Breast epithelium (tissue), 4 donors: Measurements from ENCODE around the gene NCBP2. TPM values are rescaled to one million over a fixed set of nuclear protein-coding genes. Genes with fewer than 3 reads are reported as not detected.

ENCODE experiments used
- DNase-seq, 2 donors: peaks; one replicate each; pipeline ENCODE4 v3.0.0-alpha.2; 2019; ENCODE audit warnings: low spot score in 2 of 2
- H3K27ac ChIP-seq, 2 donors: fragments of 200-600 bp; sonication (generic) in 1 of 2; one replicate each; pipeline ENCODE4 v1.5.1; 2016 to 2019; ENCODE audit warnings: mild to moderate bottlenecking in 1 of 2
- H3K27me3 ChIP-seq, 2 donors: fragments of 200-600 bp; sonication (generic) in 1 of 2; one replicate each; pipeline versions ENCODE4 v1.5.1 to v1.6.0; 2017 to 2019; ENCODE audit warnings: control low read depth in 1 of 2, mild to moderate bottlenecking in 1 of 2
- H3K36me3 ChIP-seq: fragments of 200-600 bp; one replicate; pipeline ENCODE4 v1.5.1; 2019
- H3K4me1 ChIP-seq, 2 donors: fragments of 200-600 bp; sonication (generic); one replicate each; pipeline ENCODE4 v1.5.1; 2016 to 2019; ENCODE audit warnings: control low read depth in 1 of 2
- H3K4me3 ChIP-seq, 3 donors: fragments of 200-600 bp; sonication (generic); 1 replicate in 2 of 3; 2 replicates in 1 of 3; pipeline ENCODE4 v1.5.1; 2016 to 2019; ENCODE audit warnings: mild to moderate bottlenecking in 3 of 3, moderate library complexity in 2 of 3
- H3K9me3 ChIP-seq, 2 donors: fragments of 200-600 bp; sonication (generic) in 1 of 2; one replicate each; pipeline ENCODE4 v1.5.1; 2016 to 2019; ENCODE audit warnings: control low read depth in 1 of 2
- POLR2A ChIP-seq: fragments of 450-650 bp; IDR thresholded peaks from one replicate; pipeline ENCODE4 v1.6.1; 2016; ENCODE audit warnings: antibody characterized with exemption, mild to moderate bottlenecking, moderate library complexity
- POLR2AphosphoS5 ChIP-seq, 3 donors: sonication (generic); formaldehyde crosslinking; IDR thresholded peaks; one replicate each; pipeline ENCODE4 v1.6.1; 2017; ENCODE audit warnings: antibody characterized with exemption in 3 of 3
- intact Hi-C: fragments of 100-400 bp; cut with DNase I; formaldehyde crosslinking; loops from one replicate; pipeline ENCODE4 v1.15.1; 2023; ENCODE audit warnings: low total_unique reads
- total RNA-seq, 3 donors: library from RNA; depleted of rRNA; stranded (reverse); fragments of >200 nt; gene quantifications; one replicate each; pipeline ENCODE4 v1.1.0, GENCODE V29; 2016
- TF ChIP-seq, protein P1 (sequence below), 3 donors: fragments of 450-650 bp; IDR thresholded peaks; one replicate each; pipeline ENCODE4 v1.5.1; 2016 to 2017; ENCODE audit warnings: antibody characterized with exemption in 3 of 3, mild to moderate bottlenecking in 3 of 3, moderate library complexity in 3 of 3

The NCBP2 gene
- total RNA-seq, 3 donors from 2014 or later = 40.8 to 44.9 (median 42.6) TPM

DNA sequence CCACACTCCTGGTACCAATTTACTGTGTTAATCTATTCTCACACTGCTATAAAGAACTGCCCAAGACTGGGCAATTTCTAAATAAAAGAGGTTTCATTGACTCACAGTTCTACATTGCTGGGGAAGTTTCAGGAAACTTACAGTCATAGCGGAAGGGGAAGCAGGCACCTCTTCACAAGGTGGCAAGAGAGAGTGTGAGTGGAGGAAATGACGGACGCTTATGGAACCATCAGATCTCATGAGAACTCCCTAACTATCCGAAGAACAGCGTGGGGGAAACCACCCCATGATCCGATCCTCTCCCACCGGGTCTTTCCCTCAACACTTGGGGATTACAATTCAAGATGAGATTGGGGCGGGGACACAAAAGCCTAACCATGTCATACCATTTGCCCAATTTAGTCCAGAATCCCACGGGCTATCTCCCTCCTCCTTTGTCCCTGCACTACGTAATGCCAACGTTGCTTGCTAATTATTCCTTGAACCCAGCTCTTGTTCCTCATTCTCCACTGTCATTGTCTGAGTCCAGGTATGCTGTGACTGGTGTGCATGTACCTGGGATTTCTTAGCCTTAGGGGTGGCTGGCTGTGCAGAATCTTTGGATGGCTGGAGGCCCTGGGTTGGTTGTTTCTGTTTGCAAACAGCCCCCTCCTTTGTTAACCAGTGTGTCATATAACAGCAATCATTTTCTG, 22.9 kb upstream of the NCBP2 start:
- intact Hi-C loops = no loop called here
- H3K4me1 ChIP-seq = peaks cover 0 to 5% of the 10 kb centered on the region in 2 donors
- no peak for DNase-seq
- H3K4me3 ChIP-seq = no peak overlapping the region
- no peak overlapping the region for H3K27ac ChIP-seq
- no peaks in the 10 kb centered on the region for H3K36me3 ChIP-seq
- TF ChIP-seq POLR2AphosphoS5 (IDR thresholded peaks at IDR 0.05) = no peak
- TF ChIP-seq, protein P1, sequence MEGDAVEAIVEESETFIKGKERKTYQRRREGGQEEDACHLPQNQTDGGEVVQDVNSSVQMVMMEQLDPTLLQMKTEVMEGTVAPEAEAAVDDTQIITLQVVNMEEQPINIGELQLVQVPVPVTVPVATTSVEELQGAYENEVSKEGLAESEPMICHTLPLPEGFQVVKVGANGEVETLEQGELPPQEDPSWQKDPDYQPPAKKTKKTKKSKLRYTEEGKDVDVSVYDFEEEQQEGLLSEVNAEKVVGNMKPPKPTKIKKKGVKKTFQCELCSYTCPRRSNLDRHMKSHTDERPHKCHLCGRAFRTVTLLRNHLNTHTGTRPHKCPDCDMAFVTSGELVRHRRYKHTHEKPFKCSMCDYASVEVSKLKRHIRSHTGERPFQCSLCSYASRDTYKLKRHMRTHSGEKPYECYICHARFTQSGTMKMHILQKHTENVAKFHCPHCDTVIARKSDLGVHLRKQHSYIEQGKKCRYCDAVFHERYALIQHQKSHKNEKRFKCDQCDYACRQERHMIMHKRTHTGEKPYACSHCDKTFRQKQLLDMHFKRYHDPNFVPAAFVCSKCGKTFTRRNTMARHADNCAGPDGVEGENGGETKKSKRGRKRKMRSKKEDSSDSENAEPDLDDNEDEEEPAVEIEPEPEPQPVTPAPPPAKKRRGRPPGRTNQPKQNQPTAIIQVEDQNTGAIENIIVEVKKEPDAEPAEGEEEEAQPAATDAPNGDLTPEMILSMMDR (IDR thresholded peaks at IDR 0.05) = no peak
- no peak for TF ChIP-seq POLR2A
- H3K27me3 ChIP-seq = no peaks in the 10 kb centered on the region
- H3K9me3 ChIP-seq = no peaks in the 10 kb centered on the region

- intact Hi-C loops = no loop called here
- Histone ChIP-seq H3K4me3 (no peak overlapping the region), H3K4me1 (peaks cover 0 to 5% of the 10 kb centered on the region in 2 donors), H3K9me3 (no peaks in the 10 kb centered on the region), H3K27me3 (no peaks in the 10 kb centered on the region), H3K36me3 (no peaks in the 10 kb centered on the region), H3K27ac (no peak overlapping the region)
- TF ChIP-seq POLR2AphosphoS5 (IDR thresholded peaks at IDR 0.05) = no peak
- TF ChIP-seq, protein P1 (IDR thresholded peaks at IDR 0.05) = no peak
- TF ChIP-seq POLR2A = no peak
- no peak for DNase-seq
These were observed 21.3 kb upstream of the NCBP2 start for GRCh38 chr3:196963631-196963953.

GRCh38 chr3:196962930-196963630, 20.8 kb upstream of the NCBP2 start:
- no peaks in the 10 kb centered on the region for H3K27me3 ChIP-seq
- peaks cover 0 to 3% of the 10 kb centered on the region in 2 donors for H3K4me1 ChIP-seq
- TF ChIP-seq POLR2A (no peak), POLR2AphosphoS5 (IDR thresholded peaks at IDR 0.05) (no peak)
- TF ChIP-seq, protein P1 (IDR thresholded peaks at IDR 0.05) = no peak
- no peak overlapping the region for H3K27ac ChIP-seq
- no peak for DNase-seq
- H3K4me3 ChIP-seq = no peak overlapping the region
- H3K36me3 ChIP-seq = no peaks in the 10 kb centered on the region
- H3K9me3 ChIP-seq = no peaks in the 10 kb centered on the region
- intact Hi-C loops = no loop called here

DNA sequence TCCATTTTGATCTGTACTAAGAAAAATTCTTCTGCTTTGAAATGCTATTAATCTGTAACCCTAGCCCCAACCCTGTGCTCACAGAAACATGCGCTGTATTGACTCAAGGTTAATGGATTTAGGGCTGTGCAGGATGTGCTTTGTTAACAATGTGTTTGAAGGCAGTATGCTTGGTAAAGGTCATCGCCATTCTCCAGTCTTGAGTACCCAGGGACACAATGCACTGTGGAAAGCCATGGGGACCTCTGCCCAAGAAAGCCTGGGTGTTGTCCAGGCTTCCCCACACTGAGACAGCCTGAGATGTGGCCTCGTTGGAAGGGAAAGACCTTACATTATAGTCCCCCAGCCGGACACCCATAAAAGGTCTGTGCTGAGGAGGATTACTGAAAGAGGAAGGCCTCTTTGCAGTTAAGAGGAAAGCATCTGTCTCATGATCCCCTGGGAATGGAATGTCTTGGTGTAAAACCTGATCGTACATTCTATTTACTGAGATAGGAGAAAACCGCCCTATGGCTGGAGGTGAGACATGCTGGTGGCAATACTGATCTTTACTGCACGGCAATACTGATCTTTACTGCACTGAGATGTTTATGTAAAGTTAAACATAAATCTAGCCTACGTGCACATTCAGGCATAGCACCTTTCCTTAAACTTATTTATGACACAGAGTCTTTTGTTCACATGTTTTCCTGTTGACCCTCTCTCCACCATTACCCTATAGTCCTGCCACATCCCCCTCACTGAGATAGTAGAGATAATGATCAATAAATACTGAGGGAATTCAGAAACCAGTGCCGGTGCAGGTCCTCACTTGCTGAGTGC, 20.0 kb upstream of the NCBP2 start:
- DNase-seq = no peak
- intact Hi-C loops = no loop called here

More for the DNA sequence above, 20.0 kb upstream of the NCBP2 start:
- Histone ChIP-seq H3K27ac (no peak overlapping the region), H3K36me3 (no peaks in the 10 kb centered on the region), H3K9me3 (no peaks in the 10 kb centered on the region), H3K4me1 (no peaks in the 10 kb centered on the region), H3K4me3 (no peak overlapping the region), H3K27me3 (no peaks in the 10 kb centered on the region)
- TF ChIP-seq, protein P1 (IDR thresholded peaks at IDR 0.05) = no peak
- TF ChIP-seq POLR2AphosphoS5 (IDR thresholded peaks at IDR 0.05) (no peak), POLR2A (no peak)
